Measurements from ENCODE around the gene TDRD9. TPM values are rescaled to one million over a fixed set of nuclear protein-coding genes. Genes with fewer than 3 reads are reported as not detected.
"Not testable (repeated sequence)": the region's sequence is repeated elsewhere in the genome, so short reads cannot be mapped to it uniquely, and the experiment has no call there.

The TDRD9 gene
- total RNA-seq, 5 donors from 2014 or later (not counting 1 experiment from before 2014, with no cell fraction given), result 0.43 to 1.3 (median 0.56) TPM

DNA sequence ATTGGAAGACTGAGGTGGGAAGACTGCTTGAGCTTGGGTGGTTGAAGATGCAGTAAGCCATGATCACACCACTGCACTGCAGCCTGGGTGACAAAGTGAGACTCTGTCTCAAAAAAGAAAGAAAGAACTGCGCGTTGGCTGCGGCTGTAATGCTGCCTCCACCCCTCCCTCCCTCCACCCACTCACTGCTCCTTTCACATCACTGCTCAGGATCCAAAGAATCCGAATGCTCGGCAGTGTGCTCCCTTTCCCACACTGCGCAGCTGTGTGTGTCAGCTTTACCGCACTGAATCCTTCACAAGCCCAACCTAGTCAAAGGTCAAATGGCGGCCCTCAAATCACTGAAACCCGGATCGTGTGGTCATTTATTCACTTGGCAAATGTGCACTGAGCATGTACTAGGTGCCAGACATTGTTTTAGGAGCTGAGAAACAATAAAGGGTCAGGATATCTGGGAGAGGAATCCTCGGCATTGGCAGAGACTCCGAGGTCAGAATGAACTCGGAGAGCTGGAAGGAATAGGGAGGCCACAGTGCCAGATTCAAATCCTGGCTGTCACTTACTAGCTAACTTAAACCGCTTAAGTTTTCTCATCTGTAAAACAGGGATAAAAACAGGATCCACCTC lies 11.5 kb upstream of the TDRD9 start:
- POLR2A ChIA-PET, result no interaction called here
- no peak for DNase-seq
- ATAC-seq (replicated peaks in 1 of 4), result no peak
- Mint-ChIP-seq H3K4me1 (peaks cover 10 to 37% (median 34%) of the 10 kb centered on the region in 3 donors), H3K27ac (no peak overlapping the region), H3K9me3 (no peaks in the 10 kb centered on the region), H3K4me3 (no peak overlapping the region), H3K36me3 (peaks cover 26% of the 10 kb centered on the region), H3K27me3 (no peaks in the 10 kb centered on the region)
- H3K4me3 ChIP-seq (ENCODE audit: control insufficient read depth in 1 of 2, extremely low read depth in 1 of 2, low read length in 1 of 2), result no peak overlapping the region
- H3K36me3 ChIP-seq (ENCODE audit: control insufficient read depth in 2 of 2, extremely low read depth in 1 of 2, insufficient read depth in 1 of 2, low read length in 1 of 2), result peaks cover 0 to 46% of the 10 kb centered on the region in 2 donors
- 94% methylated on average over 11 of the region's 14 CpGs for WGBS (ENCODE audit: insufficient coverage)
- CTCF ChIA-PET, result interaction anchor here (0.5 to 2.0 kb wide), 4 partner anchors 63 to 108 kb away, joined by 4 to 9 read pairs (median 6); no protein-coding TSS in a partner anchor
- peaks cover 0 to under 1% of the 10 kb centered on the region in 2 experiments for H3K27me3 ChIP-seq (replicated peaks in 1 of 2; ENCODE audit: control insufficient read depth in 2 of 2, extremely low read depth in 1 of 2, insufficient read depth in 2 of 2, low read length in 1 of 2)
- no peak overlapping the region for H3K27ac ChIP-seq (ENCODE audit: low read length)
- peaks cover 6 to 29% of the 10 kb centered on the region in 2 experiments for H3K4me1 ChIP-seq (ENCODE audit: control insufficient read depth in 1 of 2, extremely low read depth in 1 of 2, insufficient read depth in 2 of 2, low read length in 2 of 2)
- H3K9me3 ChIP-seq, result no peaks in the 10 kb centered on the region

DNA sequence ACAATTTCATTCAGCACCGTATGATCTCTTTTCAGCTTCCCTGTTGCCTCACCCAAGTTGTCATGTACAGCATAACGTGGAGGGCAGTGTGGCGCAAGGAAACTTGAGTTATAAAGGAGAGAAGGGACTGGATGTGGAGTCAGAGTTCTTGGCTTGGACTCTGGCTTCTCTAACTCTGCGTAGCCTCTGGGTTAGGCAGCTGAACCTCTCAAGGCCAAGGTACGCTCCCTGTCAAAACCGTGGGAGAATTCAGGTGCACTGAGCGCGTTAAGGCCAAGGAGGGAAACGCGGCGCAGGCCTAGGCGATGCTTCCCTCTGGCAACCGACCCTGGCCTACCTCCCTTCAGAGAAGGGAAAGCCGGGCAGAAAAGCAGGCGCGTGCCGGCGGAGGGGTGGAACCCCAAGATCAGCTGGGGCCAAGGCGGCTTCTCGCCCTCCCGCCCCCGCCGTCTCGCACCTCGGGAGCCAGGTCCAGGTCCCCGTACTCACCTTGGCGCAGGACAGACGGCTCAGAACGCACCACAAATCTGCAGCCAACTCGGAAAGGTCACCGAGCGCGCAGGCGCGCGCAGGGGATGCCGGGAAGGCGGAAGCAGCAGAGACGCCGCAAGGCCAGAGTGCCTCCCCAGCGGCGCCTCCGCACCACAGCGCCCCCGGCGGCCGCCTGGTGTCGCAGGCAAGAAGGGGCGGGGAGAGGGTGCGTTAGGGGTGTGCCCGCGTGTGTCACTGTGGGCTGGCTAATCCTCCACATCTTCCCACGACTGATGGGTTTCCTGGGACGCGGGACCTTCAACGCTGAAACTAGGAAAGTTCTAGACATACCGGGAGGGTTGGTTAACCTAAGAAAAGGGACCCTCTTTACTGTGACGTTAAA lies 7.0 kb upstream of the TDRD9 start:
- peaks cover 3 to 11% of the 10 kb centered on the region in 2 donors for H3K27me3 Mint-ChIP-seq
- peak; percentile 98 to 100 (median 100) for ATAC-seq (replicated peaks in 1 of 4)
- peaks cover 6 to 32% (median 28%) of the 10 kb centered on the region in 3 donors for H3K4me1 Mint-ChIP-seq
- no peaks in the 10 kb centered on the region for H3K9me3 Mint-ChIP-seq
- Histone ChIP-seq H3K9me3 (no peaks in the 10 kb centered on the region), H3K27ac (ENCODE audit: low read length) (peak overlapping the region; percentile 59), H3K4me1 (ENCODE audit: control insufficient read depth in 1 of 2, extremely low read depth in 1 of 2, insufficient read depth in 2 of 2, low read length in 2 of 2) (peaks cover 6 to 32% of the 10 kb centered on the region in 2 experiments), H3K36me3 (ENCODE audit: control insufficient read depth in 2 of 2, extremely low read depth in 1 of 2, insufficient read depth in 1 of 2, low read length in 1 of 2) (peaks cover 0 to 12% of the 10 kb centered on the region in 2 donors), H3K4me3 (ENCODE audit: control insufficient read depth in 1 of 2, extremely low read depth in 1 of 2, low read length in 1 of 2) (peak overlapping the region; percentile 92 to 99), H3K27me3 (replicated peaks in 1 of 2; ENCODE audit: control insufficient read depth in 2 of 2, extremely low read depth in 1 of 2, insufficient read depth in 2 of 2, low read length in 1 of 2) (peaks cover 0 to 17% of the 10 kb centered on the region in 2 experiments)
- DNase-seq, result peak; percentile 88 to 97 (median 93)
- H3K4me3 Mint-ChIP-seq, result peak overlapping the region; percentile 83 to 88 (median 84)
- ChIA-PET POLR2A (no interaction called here), CTCF (interaction anchor here (1.0 to 2.5 kb wide), 5 partner anchors 11 to 112 kb away, joined by 3 to 10 read pairs (median 3); no protein-coding TSS in a partner anchor)
- peak overlapping the region; percentile 59 to 79 for H3K27ac Mint-ChIP-seq
- 1% methylated on average over 35 of the region's 58 CpGs for whole genome bisulfite sequencing (ENCODE audit: insufficient coverage)
- H3K36me3 Mint-ChIP-seq, result no peaks in the 10 kb centered on the region

DNA sequence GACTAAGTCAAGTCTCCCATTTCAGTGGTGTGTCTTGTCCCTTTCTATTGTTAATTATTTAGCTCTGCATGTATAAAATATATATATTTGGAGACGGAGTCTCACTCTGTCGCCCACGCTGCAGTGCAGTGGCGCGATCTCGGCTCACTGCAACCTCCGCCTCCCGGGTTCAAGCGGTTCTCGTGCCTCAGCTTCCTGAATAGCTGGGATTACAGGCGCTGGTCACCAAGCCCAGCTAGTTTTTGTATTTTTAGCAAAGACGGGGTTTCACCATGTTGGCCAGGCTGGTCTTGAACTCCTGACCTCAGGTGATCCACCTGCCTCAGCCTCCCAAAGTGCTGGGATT lies 6.4 kb upstream of the TDRD9 start:
- peaks cover 6 to 32% of the 10 kb centered on the region in 2 experiments for H3K4me1 ChIP-seq (ENCODE audit: control insufficient read depth in 1 of 2, extremely low read depth in 1 of 2, insufficient read depth in 2 of 2, low read length in 2 of 2)
- H3K4me1 Mint-ChIP-seq, result peaks cover 6 to 27% (median 26%) of the 10 kb centered on the region in 3 donors
- peak overlapping the region; percentile 83 to 88 (median 84) for H3K4me3 Mint-ChIP-seq
- H3K9me3 ChIP-seq; DNase-seq; ATAC-seq (replicated peaks in 1 of 4); H3K36me3 ChIP-seq (ENCODE audit: control insufficient read depth in 2 of 2, extremely low read depth in 1 of 2, insufficient read depth in 1 of 2, low read length in 1 of 2); POLR2A ChIA-PET; H3K27ac Mint-ChIP-seq; H3K9me3 Mint-ChIP-seq; H3K27ac ChIP-seq (ENCODE audit: low read length); H3K36me3 Mint-ChIP-seq: not testable (repeated sequence)
- peak overlapping the region in 1 of 2 donors; percentile 12 for H3K4me3 ChIP-seq (ENCODE audit: control insufficient read depth in 1 of 2, extremely low read depth in 1 of 2, low read length in 1 of 2)
- 73% methylated on average over 11 of the region's 12 CpGs for WGBS (ENCODE audit: insufficient coverage)
- CTCF ChIA-PET, result interaction anchor here (1.0 to 2.5 kb wide), 5 partner anchors 12 to 113 kb away, joined by 3 to 10 read pairs (median 3); no protein-coding TSS in a partner anchor
- H3K27me3 Mint-ChIP-seq, result peaks cover 3 to 11% of the 10 kb centered on the region in 2 donors
- H3K27me3 ChIP-seq (replicated peaks in 1 of 2; ENCODE audit: control insufficient read depth in 2 of 2, extremely low read depth in 1 of 2, insufficient read depth in 2 of 2, low read length in 1 of 2), result peaks cover 0 to 17% of the 10 kb centered on the region in 2 experiments

DNA sequence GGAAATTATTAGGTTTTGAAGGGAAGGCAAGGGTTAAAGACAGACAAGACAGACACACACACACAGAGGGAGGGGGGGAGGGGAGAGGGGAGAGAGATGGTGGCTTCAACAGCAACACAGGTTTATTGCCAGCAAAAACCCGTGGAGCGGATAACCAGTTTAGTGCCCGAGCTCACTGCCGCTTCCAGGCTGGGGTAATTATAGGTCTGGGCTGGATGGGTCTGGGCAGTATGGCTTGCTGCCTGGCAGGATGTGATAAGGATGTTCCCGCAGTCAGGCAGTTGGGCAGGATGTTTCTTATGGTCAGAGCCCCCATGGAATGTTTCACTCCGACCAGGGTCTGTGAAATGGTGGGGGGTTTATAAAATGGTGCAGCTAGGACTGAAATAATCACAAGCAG lies 4.4 kb upstream of the TDRD9 start:
- ATAC-seq (replicated peaks in 1 of 4) (no peak), DNase-seq (no peak)
- H3K4me3 ChIP-seq (ENCODE audit: control insufficient read depth in 1 of 2, extremely low read depth in 1 of 2, low read length in 1 of 2), result no peak overlapping the region
- ChIA-PET CTCF (interaction anchor here in 1 of 2 donors (0.6 to 0.9 kb wide), 3 partner anchors 14 to 116 kb away, joined by 3 to 7 read pairs (median 3); no protein-coding TSS in a partner anchor), POLR2A (interaction anchor here (0.6 kb wide), 2 partner anchors 20 to 254 kb away, joined by 4 to 5 read pairs; no protein-coding TSS in a partner anchor)
- peaks cover 0 to 21% of the 10 kb centered on the region in 2 experiments for H3K27me3 ChIP-seq (replicated peaks in 1 of 2; ENCODE audit: control insufficient read depth in 2 of 2, extremely low read depth in 1 of 2, insufficient read depth in 2 of 2, low read length in 1 of 2)
- no peaks in the 10 kb centered on the region for H3K9me3 ChIP-seq
- H3K36me3 Mint-ChIP-seq, result no peaks in the 10 kb centered on the region
- H3K4me3 Mint-ChIP-seq, result no peak overlapping the region
- peaks cover 5 to 11% of the 10 kb centered on the region in 2 donors for H3K27me3 Mint-ChIP-seq
- no peaks in the 10 kb centered on the region for H3K36me3 ChIP-seq (ENCODE audit: control insufficient read depth in 2 of 2, extremely low read depth in 1 of 2, insufficient read depth in 1 of 2, low read length in 1 of 2)
- H3K9me3 Mint-ChIP-seq, result no peaks in the 10 kb centered on the region
- H3K27ac Mint-ChIP-seq, result no peak overlapping the region
- WGBS (ENCODE audit: insufficient coverage), result 16% methylated on average over 4 of the region's 6 CpGs
- H3K4me1 Mint-ChIP-seq, result peaks cover 6 to 15% (median 14%) of the 10 kb centered on the region in 3 donors
- H3K27ac ChIP-seq (ENCODE audit: low read length), result no peak overlapping the region
- H3K4me1 ChIP-seq (ENCODE audit: control insufficient read depth in 1 of 2, extremely low read depth in 1 of 2, insufficient read depth in 2 of 2, low read length in 2 of 2), result peaks cover 6 to 29% of the 10 kb centered on the region in 2 experiments

DNA sequence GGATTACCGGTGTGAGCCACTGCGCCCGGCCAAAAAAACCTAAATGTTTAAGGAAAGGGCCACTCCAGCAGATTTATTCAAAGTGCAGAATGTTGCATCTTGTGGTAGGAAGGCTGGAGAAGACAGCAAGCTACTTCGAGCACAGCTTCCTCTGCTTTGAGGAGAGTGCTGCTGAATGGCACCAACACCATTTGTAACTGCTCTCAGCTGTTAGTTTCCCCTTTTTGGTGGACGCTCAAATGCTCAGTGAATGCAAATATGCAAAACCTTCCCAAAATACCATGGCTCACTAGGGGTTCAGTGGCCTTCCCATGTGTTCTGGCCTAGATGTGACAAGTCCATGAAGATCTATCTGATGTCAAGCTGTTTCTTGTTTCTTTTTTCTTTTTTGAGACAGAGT lies 2.9 kb upstream of the TDRD9 start:
- H3K36me3 Mint-ChIP-seq, result no peaks in the 10 kb centered on the region
- Histone ChIP-seq H3K36me3 (ENCODE audit: control insufficient read depth in 2 of 2, extremely low read depth in 1 of 2, insufficient read depth in 1 of 2, low read length in 1 of 2) (no peaks in the 10 kb centered on the region), H3K9me3 (no peaks in the 10 kb centered on the region), H3K27ac (ENCODE audit: low read length) (no peak overlapping the region), H3K27me3 (replicated peaks in 1 of 2; ENCODE audit: control insufficient read depth in 2 of 2, extremely low read depth in 1 of 2, insufficient read depth in 2 of 2, low read length in 1 of 2) (peaks cover 0 to 21% of the 10 kb centered on the region in 2 experiments), H3K4me3 (ENCODE audit: control insufficient read depth in 1 of 2, extremely low read depth in 1 of 2, low read length in 1 of 2) (no peak overlapping the region), H3K4me1 (ENCODE audit: control insufficient read depth in 1 of 2, extremely low read depth in 1 of 2, insufficient read depth in 2 of 2, low read length in 2 of 2) (peaks cover 6 to 15% of the 10 kb centered on the region in 2 experiments)
- ChIA-PET POLR2A (no interaction called here), CTCF (interaction anchor here (0.6 to 0.7 kb wide), 2 partner anchors 19 to 150 kb away, joined by 4 to 6 read pairs; no protein-coding TSS in a partner anchor)
- H3K27me3 Mint-ChIP-seq, result peaks cover 5 to 15% of the 10 kb centered on the region in 2 donors
- DNase-seq, result no peak
- H3K27ac Mint-ChIP-seq, result no peak overlapping the region
- ATAC-seq (replicated peaks in 1 of 4), result no peak
- WGBS (ENCODE audit: insufficient coverage), result 72% methylated on average over 5 of the region's 5 CpGs
- no peaks in the 10 kb centered on the region for H3K9me3 Mint-ChIP-seq
- H3K4me3 Mint-ChIP-seq, result no peak overlapping the region
- peaks cover 6 to 7% (median 6%) of the 10 kb centered on the region in 3 donors for H3K4me1 Mint-ChIP-seq

DNA sequence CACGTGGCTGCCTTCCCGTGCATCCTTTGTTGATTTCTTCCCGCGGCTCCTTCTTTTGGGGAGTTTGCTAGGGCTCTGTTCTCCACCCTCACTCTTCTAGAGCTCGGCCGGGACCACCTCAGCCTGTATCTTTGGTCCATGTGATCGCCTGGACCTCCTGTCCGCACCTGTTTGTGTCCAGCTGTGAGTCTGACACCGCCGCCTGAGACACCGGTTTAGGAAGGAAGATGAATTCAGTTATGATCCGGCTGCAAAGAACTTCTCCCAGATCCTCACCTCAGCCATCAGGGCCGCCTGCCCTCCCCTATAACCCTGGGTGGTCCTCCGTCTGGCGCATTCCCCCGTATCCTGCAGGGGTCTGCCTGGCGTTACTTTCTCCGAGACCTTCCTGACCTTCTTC lies 690 bp upstream of the TDRD9 start:
- Mint-ChIP-seq H3K4me3 (no peak overlapping the region), H3K9me3 (no peaks in the 10 kb centered on the region), H3K4me1 (no peaks in the 10 kb centered on the region), H3K36me3 (no peaks in the 10 kb centered on the region), H3K27ac (no peak overlapping the region), H3K27me3 (peaks cover 5 to 15% of the 10 kb centered on the region in 2 donors)
- ATAC-seq (replicated peaks in 1 of 4) (no peak), DNase-seq (no peak)
- Histone ChIP-seq H3K27me3 (replicated peaks in 1 of 2; ENCODE audit: control insufficient read depth in 2 of 2, extremely low read depth in 1 of 2, insufficient read depth in 2 of 2, low read length in 1 of 2) (peaks cover 0 to 13% of the 10 kb centered on the region in 2 experiments), H3K4me1 (ENCODE audit: control insufficient read depth in 1 of 2, extremely low read depth in 1 of 2, insufficient read depth in 2 of 2, low read length in 2 of 2) (no peaks in the 10 kb centered on the region), H3K4me3 (ENCODE audit: control insufficient read depth in 1 of 2, extremely low read depth in 1 of 2, low read length in 1 of 2) (no peak overlapping the region), H3K36me3 (ENCODE audit: control insufficient read depth in 2 of 2, extremely low read depth in 1 of 2, insufficient read depth in 1 of 2, low read length in 1 of 2) (no peaks in the 10 kb centered on the region), H3K27ac (ENCODE audit: low read length) (no peak overlapping the region), H3K9me3 (no peaks in the 10 kb centered on the region)
- 88% methylated on average over 14 of the region's 18 CpGs for WGBS (ENCODE audit: insufficient coverage)
- ChIA-PET POLR2A (no interaction called here), CTCF (no interaction called here)

Measured in T-cell (primary cell).